Activated T-helper 1 cell treated with anti-CD3 and anti-CD28 coated beads, Interleukin-2, amount 50 U/mL, for 16 hours (primary cell): ENCODE measurements around the gene ANXA1.
"Not testable (repeated sequence)": the region's sequence is repeated elsewhere in the genome, so short reads cannot be mapped to it uniquely, and the experiment has no call there.

Experiments used
- DNase-seq, 2 donors: peaks; one replicate each; pipeline ENCODE4 v3.0.0-alpha.2; 2020; ENCODE audit warnings: low read depth in 1 of 2, low spot score in 1 of 2

ANXA1 gene

GRCh38 chr9:73167614-73168013, 15.9 kb downstream of the ANXA1 start:
- no peak for DNase-seq

GRCh38 chr9:73168298-73168934, 16.8 kb downstream of the ANXA1 start:
- no peak for DNase-seq

DNA sequence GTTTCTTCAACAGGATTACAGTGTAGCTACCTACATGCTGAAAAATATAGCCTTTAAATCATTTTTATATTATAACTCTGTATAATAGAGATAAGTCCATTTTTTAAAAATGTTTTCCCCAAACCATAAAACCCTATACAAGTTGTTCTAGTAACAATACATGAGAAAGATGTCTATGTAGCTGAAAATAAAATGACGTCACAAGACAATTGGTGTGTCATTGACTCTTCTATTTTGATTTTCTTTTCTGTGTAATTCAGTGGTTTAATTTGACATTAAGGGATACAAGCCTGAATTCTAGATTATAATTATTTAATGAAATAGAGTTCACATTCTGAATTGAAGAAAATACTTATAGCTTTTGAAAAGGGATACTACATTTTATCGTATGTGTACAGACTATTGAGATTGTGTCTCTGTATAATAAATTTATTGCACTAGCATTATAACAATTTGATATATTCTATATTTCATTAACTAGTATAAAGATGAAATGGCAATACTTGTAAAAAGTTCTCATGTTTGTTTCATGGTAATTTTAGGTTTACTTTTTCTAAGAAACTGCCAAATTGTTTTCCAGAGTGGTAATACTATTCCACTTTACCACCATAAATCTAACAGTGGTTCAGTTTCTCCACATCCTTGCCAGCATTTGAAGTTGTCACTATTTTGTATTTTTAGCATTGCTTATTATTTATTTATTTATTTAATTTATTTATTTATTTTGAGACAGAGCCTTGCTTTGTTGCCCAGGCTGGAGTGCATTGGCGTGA, 18.7 kb downstream of the ANXA1 start:
- DNase-seq = no peak

- DNase-seq = no peak
Measured at GRCh38 chr9:73172901-73173215, 21.2 kb downstream of the ANXA1 start.

DNA sequence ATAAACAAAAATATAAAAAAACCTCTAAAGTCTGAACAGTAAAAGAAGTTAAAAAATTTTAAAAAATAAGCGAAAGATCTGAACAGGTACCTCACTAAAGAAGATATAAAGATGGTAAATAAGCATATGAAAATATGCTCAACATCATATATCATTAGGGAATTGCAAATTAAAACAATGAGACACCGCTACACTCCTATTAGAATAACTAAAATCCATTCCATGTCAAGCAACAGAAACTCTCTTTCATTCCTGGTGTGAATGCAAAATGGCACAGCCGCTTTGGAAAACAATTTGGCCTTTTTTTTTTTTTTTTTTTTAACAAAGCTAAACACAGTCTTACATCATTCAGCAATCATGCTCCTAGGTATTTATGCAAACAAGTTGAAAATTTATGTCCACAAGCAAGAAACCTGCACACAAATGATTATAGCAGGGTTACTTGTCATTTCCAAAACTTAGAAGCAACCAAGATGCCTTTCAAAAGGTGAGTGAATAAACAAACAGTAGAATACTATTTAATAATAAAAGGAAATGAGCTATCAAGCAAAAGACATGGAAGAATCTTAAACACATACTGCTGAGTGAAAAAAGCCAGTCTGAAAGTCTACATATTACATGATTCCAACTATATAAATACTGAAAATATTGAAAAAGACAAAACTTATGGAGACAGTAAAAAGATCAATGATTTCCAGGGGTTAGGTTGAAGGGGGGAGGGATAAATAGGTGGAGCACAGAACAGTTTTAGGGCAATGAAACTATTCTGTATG, 22.1 kb downstream of the ANXA1 start:
- no peak for DNase-seq

GRCh38 chr9:73174330-73174980, 22.8 kb downstream of the ANXA1 start:
- DNase-seq = no peak

DNA sequence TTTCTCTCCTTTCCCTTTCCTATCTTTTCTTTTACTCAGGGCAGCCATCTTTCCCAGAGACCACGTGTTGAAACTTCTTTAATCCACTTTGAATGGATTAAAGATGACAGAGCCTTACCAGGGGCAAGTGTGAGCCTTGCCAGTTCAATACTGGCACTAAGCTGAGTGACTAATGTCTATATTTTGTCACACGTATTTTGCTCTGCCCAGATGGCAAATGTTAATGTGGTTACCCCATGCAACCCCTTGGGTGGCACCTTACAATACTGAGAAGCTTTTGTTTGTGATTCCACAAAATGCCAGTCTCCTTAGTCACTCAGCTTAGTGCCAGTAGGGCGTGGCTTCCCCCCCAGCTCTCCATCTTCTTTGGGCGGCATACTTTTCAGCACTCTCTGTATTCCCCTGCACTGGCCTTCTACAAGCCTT, 24.8 kb downstream of the ANXA1 start:
- no peak for DNase-seq

DNA sequence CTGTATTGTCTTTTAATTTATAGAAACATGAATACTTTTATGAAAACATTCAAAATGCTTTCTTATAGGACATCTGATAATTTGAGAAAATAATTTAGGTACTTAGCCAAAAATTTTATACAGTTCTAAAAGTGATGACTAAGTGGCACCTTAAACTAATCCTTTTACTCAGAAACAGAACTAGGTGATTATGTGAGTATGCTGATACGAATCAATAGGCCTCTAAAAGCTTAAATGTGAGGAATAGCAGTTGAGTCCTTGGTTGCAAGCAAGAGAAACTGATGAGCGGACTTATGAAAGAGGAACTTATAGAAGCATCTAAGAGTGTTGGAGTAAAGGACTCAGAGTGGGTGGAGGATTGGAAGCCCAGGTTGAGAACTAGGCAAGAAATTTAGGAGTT, 26.4 kb downstream of the ANXA1 start:
- no peak for DNase-seq

- no peak for DNase-seq
Measured at GRCh38 chr9:73179589-73179988, 27.9 kb downstream of the ANXA1 start.

- no peak for DNase-seq
Measured at GRCh38 chr9:73180403-73180802, 28.7 kb downstream of the ANXA1 start.

DNA sequence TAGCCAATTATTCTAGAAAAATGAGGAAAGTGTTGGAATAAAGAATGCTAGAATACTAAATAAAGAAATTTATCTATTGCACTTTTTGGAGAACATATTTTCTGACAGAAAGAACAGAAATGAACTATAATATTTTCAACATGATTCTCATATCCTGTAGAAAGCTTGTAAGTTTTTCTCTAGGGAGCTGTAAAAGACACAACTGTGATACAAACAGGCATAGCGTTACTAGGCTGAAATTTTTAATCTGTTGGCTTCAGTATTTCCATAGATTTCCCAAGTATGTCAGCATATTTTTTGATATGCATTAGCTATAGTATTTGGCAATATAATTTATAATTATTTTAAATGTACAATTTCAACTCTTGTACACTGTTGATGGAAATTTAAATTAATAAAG, 31.3 kb downstream of the ANXA1 start:
- no peak for DNase-seq

DNA sequence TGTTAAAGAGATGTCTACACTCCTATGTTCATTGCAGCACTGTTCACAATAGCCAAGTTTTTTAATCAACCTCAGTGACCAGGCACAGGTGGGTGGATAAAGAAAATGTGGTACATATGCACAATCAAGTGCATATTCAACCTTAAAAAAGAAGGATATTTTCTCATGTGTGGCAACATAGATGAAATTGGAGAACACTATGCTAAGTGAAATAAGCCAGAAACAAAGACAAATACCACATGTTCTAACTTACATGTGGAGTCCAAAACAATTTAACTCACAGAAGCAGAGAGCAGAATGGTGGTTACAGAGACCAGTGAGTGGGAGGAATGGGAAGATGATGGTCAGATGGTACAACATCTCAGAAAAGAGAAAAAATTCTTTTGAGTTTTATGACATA, 31.8 kb downstream of the ANXA1 start:
- no peak for DNase-seq

DNA sequence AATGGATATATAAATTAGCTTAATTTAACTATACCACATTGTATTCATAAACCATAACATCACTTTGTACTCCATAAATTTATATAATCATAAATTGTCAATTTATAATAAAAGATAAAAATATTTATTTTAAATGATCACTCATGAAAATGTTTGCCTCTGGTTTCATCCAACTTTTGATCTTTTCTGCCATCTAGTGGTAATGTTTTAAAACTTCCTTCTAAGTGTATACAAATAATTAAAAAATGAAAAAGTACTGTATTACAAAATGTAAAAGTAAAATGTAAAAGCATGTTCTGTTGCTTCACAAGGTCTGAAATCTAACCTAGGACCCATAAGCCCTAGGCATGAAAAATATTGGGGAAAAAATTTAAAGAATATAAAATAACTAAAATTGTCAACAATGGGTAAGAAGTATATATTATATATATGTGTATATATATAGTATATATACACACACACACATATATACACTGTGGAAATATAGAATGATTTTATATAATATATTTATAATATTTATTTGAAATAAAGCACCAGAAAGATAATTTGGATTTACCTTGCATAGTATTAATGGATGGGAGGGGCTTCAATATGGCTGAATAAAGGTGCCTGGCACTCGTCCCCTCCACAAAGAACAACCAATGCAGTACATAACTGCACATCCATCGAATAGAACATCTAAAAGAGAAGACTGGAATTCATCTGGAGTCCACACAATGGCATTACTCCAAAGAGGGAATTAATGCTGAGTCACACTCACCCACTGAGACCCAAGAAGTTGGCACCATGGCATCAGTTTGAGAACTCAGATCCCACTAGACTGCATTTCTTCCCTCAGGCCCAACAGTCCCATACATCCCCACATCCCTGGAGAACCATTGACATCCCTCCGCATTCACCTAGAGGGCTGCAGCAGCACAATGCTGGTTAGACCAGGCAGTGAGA, 32.5 kb downstream of the ANXA1 start:
- no peak for DNase-seq

GRCh38 chr9:73191109-73191508, 39.4 kb downstream of the ANXA1 start:
- not testable (repeated sequence) for DNase-seq

GRCh38 chr9:73194284-73194683, 42.6 kb downstream of the ANXA1 start:
- DNase-seq = no peak

- no peak for DNase-seq
Measured at GRCh38 chr9:73199448-73199847, 47.8 kb downstream of the ANXA1 start.

GRCh38 chr9:73199886-73200285, 48.2 kb downstream of the ANXA1 start:
- no peak for DNase-seq

- no peak for DNase-seq
Measured at GRCh38 chr9:73200694-73201452, 49.2 kb downstream of the ANXA1 start.

GRCh38 chr9:73202980-73203379, 51.3 kb downstream of the ANXA1 start:
- no peak for DNase-seq

DNA sequence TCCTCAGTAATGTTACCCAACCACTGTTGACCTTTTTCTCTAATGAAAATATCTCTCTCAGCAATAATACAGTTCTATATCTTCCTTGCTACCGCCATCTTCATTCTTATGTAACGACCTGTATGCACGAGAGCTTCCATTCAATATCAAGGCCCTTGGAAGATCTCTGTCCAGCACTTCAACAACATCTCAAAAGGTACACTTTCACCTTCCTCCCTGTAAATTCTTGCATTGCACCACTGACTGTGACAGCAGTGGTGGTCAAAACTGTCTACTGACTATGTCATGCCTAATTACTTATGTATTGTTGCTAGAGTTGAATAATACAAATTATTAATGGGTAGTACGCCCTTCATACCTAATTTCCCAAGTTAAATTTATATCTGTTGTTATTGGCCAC, 53.3 kb downstream of the ANXA1 start:
- DNase-seq = no peak
